Erythroblast (primary cell): ENCODE data around the gene P4HTM.

ENCODE experiments used
- GATA1 ChIP-seq: IDR thresholded peaks from 2 replicates; pipeline ENCODE4 v1.6.1; 2011; ENCODE audit warnings: low read depth, mild to moderate bottlenecking, control low read depth, low read length, moderate library complexity
- POLR2A ChIP-seq: IDR thresholded peaks from 2 replicates; pipeline ENCODE4 v1.6.1; 2011; ENCODE audit warnings: mild to moderate bottlenecking, low read length

GRCh38 chr3:48979451-48979850 is 10.6 kb upstream of the P4HTM start:
- TF ChIP-seq POLR2A (no peak), GATA1 (no peak)
